Measurements from ENCODE around the gene SNX24. TPM values are rescaled to one million over a fixed set of nuclear protein-coding genes. Genes with fewer than 3 reads are reported as not detected.
"Not testable (repeated sequence)": the region's sequence is repeated elsewhere in the genome, so short reads cannot be mapped to it uniquely, and the experiment has no call there.

The SNX24 gene
- total RNA-seq, result 1.9 and 2.0 TPM in 2 replicates

GRCh38 chr5:122845229-122846050 is at the start of gene SNX24:
TSS of gene SNX24 (plus strand) at chr5:122845613. CDS start at chr5:122845634, 21 bp downstream.
- intact Hi-C loops (cut with micrococcal nuclease), result loop anchor here (1.0 to 10.0 kb wide), 6 partner anchors 70 to 883 kb away; partner anchors contain the start of genes CEP120, CSNK1G3 and SNX2

- intact Hi-C loops (cut with micrococcal nuclease), result no loop called here
These were observed 39.9 kb upstream of the SNX24 start for GRCh38 chr5:122805481-122805880.

- intact Hi-C loops (cut with micrococcal nuclease), result no loop called here
These were observed 35.0 kb upstream of the SNX24 start for GRCh38 chr5:122810405-122810804.

GRCh38 chr5:122815218-122815767 is 30.1 kb upstream of the SNX24 start:
- intact Hi-C loops (cut with micrococcal nuclease), result no loop called here

GRCh38 chr5:122816756-122817155 is 28.7 kb upstream of the SNX24 start:
- intact Hi-C loops (cut with micrococcal nuclease), result no loop called here

GRCh38 chr5:122831984-122832383 is 13.4 kb upstream of the SNX24 start:
- intact Hi-C loops (cut with micrococcal nuclease), result no loop called here

GRCh38 chr5:122835681-122836080 is 9.7 kb upstream of the SNX24 start:
- intact Hi-C loops (cut with micrococcal nuclease), result no loop called here

GRCh38 chr5:122836947-122837346 is 8.5 kb upstream of the SNX24 start:
- intact Hi-C loops (cut with micrococcal nuclease), result no loop called here

- intact Hi-C loops (cut with micrococcal nuclease), result loop anchor here (10.0 kb wide), 2 partner anchors 675 to 715 kb away; partner anchors contain the start of gene CSNK1G3
These were observed 5.7 kb upstream of the SNX24 start for GRCh38 chr5:122839731-122840130.

- intact Hi-C loops (cut with micrococcal nuclease), result loop anchor here (10.0 kb wide), 2 partner anchors 673 to 713 kb away; partner anchors contain the start of gene CSNK1G3
These were observed 3.3 kb upstream of the SNX24 start for GRCh38 chr5:122842016-122842580.

- intact Hi-C loops (cut with micrococcal nuclease), result loop anchor here (2.0 to 10.0 kb wide), 3 partner anchors 670 to 882 kb away; partner anchors contain the start of gene CSNK1G3
These were observed 1.1 kb upstream of the SNX24 start for GRCh38 chr5:122844136-122844909.

GRCh38 chr5:122844910-122845228 is 544 bp upstream of the SNX24 start:
- intact Hi-C loops (cut with micrococcal nuclease), result loop anchor here (1.0 to 10.0 kb wide), 6 partner anchors 70 to 882 kb away; partner anchors contain the start of genes CEP120, CSNK1G3 and SNX2

- intact Hi-C loops (cut with micrococcal nuclease), result loop anchor here (5.0 to 10.0 kb wide), 3 partner anchors 576 to 709 kb away; partner anchors contain the start of genes CEP120 and CSNK1G3
These were observed 688 bp downstream of the SNX24 start for GRCh38 chr5:122846051-122846550.

GRCh38 chr5:122847687-122848081 is 2.3 kb downstream of the SNX24 start:
- intact Hi-C loops (cut with micrococcal nuclease), result loop anchor here (5.0 to 10.0 kb wide), 3 partner anchors 575 to 707 kb away; partner anchors contain the start of genes CEP120 and CSNK1G3

GRCh38 chr5:122849771-122850170 is 4.4 kb downstream of the SNX24 start:
- intact Hi-C loops (cut with micrococcal nuclease), result loop anchor here (5.0 to 10.0 kb wide), 3 partner anchors 573 to 705 kb away; partner anchors contain the start of genes CEP120 and CSNK1G3

- intact Hi-C loops (cut with micrococcal nuclease), result not testable (repeated sequence)
These were observed 12.1 kb downstream of the SNX24 start for GRCh38 chr5:122857538-122857937.

- intact Hi-C loops (cut with micrococcal nuclease), result no loop called here
These were observed 13.0 kb downstream of the SNX24 start for GRCh38 chr5:122858451-122858850.

GRCh38 chr5:122863240-122863639 is 17.8 kb downstream of the SNX24 start:
- intact Hi-C loops (cut with micrococcal nuclease), result no loop called here

- intact Hi-C loops (cut with micrococcal nuclease), result no loop called here
These were observed 18.3 kb downstream of the SNX24 start for GRCh38 chr5:122863721-122864120.

GRCh38 chr5:122864400-122864799 is 19.0 kb downstream of the SNX24 start:
- intact Hi-C loops (cut with micrococcal nuclease), result no loop called here

- intact Hi-C loops (cut with micrococcal nuclease), result no loop called here
These were observed 19.4 kb downstream of the SNX24 start for GRCh38 chr5:122864842-122865241.
